Smooth muscle cell (in vitro differentiated cells): Measurements from ENCODE around the gene ZNF619. TPM values are rescaled to one million over a fixed set of nuclear protein-coding genes. Genes with fewer than 3 reads are reported as not detected.

Experiments
- DNase-seq: peaks from one replicate; lab custom pipeline; 2025; ENCODE audit not compliant: unreplicated experiment; lab: John Stamatoyannopoulos, UW
- H2AFZ ChIP-seq: fragments of 200-600 bp; sonication (generic); 2 replicates; pipeline ENCODE4 v1.6.0; 2016; ENCODE audit warnings: antibody characterized with exemption, low read depth, mild to moderate bottlenecking
- H3F3A ChIP-seq: fragments of 200-600 bp; sonication (generic); 2 replicates; pipeline ENCODE4 v1.6.0; 2017; ENCODE audit warnings: antibody characterized with exemption, low read depth
- H3K27ac ChIP-seq: fragments of 200-600 bp; sonication (generic); 2 replicates; pipeline ENCODE4 v1.5.1; 2016; ENCODE audit warnings: low read depth, mild to moderate bottlenecking
- H3K27me3 ChIP-seq: fragments of 200-600 bp; sonication (generic); 2 replicates; pipeline ENCODE4 v1.6.1; 2016; ENCODE audit warnings: low read depth, mild to moderate bottlenecking
- H3K36me3 ChIP-seq: fragments of 200-600 bp; sonication (generic); 2 replicates; pipeline ENCODE4 v1.5.1; 2016; ENCODE audit warnings: low read depth
- H3K4me1 ChIP-seq: fragments of 200-600 bp; sonication (generic); 2 replicates; pipeline ENCODE4 v1.5.1; 2016; ENCODE audit warnings: low read depth
- H3K4me2 ChIP-seq: fragments of 200-600 bp; sonication (generic); 2 replicates; pipeline ENCODE4 v1.6.0; 2016; ENCODE audit warnings: mild to moderate bottlenecking
- H3K4me3 ChIP-seq: fragments of 200-600 bp; sonication (generic); 2 replicates; pipeline ENCODE4 v1.5.1; 2016; ENCODE audit warnings: mild to moderate bottlenecking
- H3K79me2 ChIP-seq: fragments of 200-600 bp; sonication (generic); 2 replicates; pipeline ENCODE4 v1.6.0; 2016; ENCODE audit warnings: low read depth, mild to moderate bottlenecking
- H3K9ac ChIP-seq: fragments of 200-600 bp; sonication (generic); 2 replicates; pipeline ENCODE4 v1.6.0; 2016; ENCODE audit warnings: low read depth
- H3K9me3 ChIP-seq: fragments of 200-600 bp; sonication (generic); replicated peaks from 2 replicates; pipeline ENCODE4 v1.5.1; 2016; ENCODE audit warnings: low read depth
- H4K20me1 ChIP-seq: fragments of 200-600 bp; sonication (generic); 2 replicates; pipeline ENCODE4 v1.6.0; 2016; ENCODE audit warnings: low read depth
- WGBS: methylation state at CpG from one replicate; pipeline ENCODE4 v1.1.7; 2016; ENCODE audit warnings: low lambda C conversion rate; 5-methylcytosine and 5-hydroxymethylcytosine counted together
- polyA plus RNA-seq: library from polyadenylated mRNA; unstranded; fragments of >200 nt; fragmentation: Nextera tagmentation; extraction: Ambion mirVana; gene quantifications from 2 replicates; pipeline ENCODE4 v1.2.1, GENCODE V29; 2016
- small RNA-seq: library from RNA; depleted of rRNA; stranded (forward); fragments of <200 nt; gene quantifications from one replicate; pipeline ENCODE3, GENCODE V24; 2014
- total RNA-seq: library from RNA; depleted of rRNA; stranded (reverse); fragments of >200 nt; gene quantifications from 2 replicates; pipeline ENCODE4 v1.2.3, GENCODE V29; 2014
- TF ChIP-seq, protein P1 (sequence below): fragments of 200-600 bp; sonication (generic); IDR thresholded peaks from 2 replicates; pipeline ENCODE4 v1.5.1; 2017; ENCODE audit warnings: borderline replicate concordance, mild to moderate bottlenecking, antibody characterized with exemption; ENCODE audit not compliant: insufficient read depth, poor library complexity, severe bottlenecking

Gene ZNF619
- total and polyA plus RNA-seq, 2 experiments from 2014 or later = 0.70 to 2.5 TPM

DNA sequence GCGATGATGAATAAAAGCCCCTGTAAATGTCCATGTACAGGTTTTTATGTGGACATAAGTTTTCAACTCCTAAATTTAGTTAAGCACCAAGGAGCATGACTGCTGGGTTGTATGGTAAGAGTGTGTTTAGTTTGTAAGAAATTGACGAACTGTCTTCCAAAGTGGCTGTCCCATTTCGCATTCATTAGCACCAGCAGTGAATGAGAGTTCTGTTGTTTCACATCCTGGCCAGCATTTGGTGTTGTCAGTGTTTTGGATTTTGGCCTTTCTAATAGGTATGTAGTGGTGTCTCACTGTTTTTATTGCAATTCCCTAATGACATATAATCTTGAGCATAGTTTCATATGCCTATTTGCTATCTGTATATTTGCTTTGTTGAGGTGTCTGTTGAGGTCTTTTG, 51.5 kb downstream of the ZNF619 start:
- 98% methylated on average over 3 of the region's 3 CpGs for WGBS
- H3K27me3 ChIP-seq = no peaks in the 10 kb centered on the region
- no peak for DNase-seq

DNA sequence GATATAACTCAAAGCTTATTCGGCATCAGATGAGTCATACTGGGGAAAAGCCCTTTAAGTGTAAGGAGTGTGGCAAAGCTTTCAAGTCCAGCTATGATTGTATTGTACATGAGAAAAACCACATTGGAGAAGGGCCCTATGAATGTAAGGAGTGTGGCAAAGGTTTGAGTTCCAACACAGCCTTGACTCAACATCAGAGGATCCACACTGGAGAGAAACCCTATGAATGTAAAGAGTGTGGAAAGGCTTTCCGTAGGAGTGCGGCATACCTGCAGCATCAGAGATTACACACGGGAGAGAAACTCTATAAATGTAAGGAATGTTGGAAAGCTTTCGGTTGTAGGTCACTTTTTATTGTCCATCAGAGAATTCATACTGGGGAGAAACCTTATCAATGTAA, 55.3 kb downstream of the ZNF619 start:
- Histone ChIP-seq H3F3A (peaks cover 5% of the 10 kb centered on the region), H3K27ac (no peak overlapping the region), H3K79me2 (peaks cover 17% of the 10 kb centered on the region), H4K20me1 (no peaks in the 10 kb centered on the region), H3K9me3 (peaks cover 15% of the 10 kb centered on the region), H2AFZ (no peak overlapping the region), H3K4me3 (no peak overlapping the region), H3K36me3 (peaks cover 57% of the 10 kb centered on the region), H3K4me2 (no peak overlapping the region), H3K4me1 (no peaks in the 10 kb centered on the region), H3K27me3 (no peaks in the 10 kb centered on the region), H3K9ac (no peak overlapping the region)
- TF ChIP-seq, protein P1, sequence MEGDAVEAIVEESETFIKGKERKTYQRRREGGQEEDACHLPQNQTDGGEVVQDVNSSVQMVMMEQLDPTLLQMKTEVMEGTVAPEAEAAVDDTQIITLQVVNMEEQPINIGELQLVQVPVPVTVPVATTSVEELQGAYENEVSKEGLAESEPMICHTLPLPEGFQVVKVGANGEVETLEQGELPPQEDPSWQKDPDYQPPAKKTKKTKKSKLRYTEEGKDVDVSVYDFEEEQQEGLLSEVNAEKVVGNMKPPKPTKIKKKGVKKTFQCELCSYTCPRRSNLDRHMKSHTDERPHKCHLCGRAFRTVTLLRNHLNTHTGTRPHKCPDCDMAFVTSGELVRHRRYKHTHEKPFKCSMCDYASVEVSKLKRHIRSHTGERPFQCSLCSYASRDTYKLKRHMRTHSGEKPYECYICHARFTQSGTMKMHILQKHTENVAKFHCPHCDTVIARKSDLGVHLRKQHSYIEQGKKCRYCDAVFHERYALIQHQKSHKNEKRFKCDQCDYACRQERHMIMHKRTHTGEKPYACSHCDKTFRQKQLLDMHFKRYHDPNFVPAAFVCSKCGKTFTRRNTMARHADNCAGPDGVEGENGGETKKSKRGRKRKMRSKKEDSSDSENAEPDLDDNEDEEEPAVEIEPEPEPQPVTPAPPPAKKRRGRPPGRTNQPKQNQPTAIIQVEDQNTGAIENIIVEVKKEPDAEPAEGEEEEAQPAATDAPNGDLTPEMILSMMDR = no peak
- 96% methylated on average over 5 of the region's 5 CpGs for WGBS
- no peak for DNase-seq

More for the DNA sequence above, 51.5 kb downstream of the ZNF619 start:
- TF ChIP-seq, protein P1 = no peak
- peaks cover 38% of the 10 kb centered on the region for H3K36me3 ChIP-seq
- H3K9me3 ChIP-seq = peaks cover 15% of the 10 kb centered on the region
- no peak overlapping the region for H3K4me2 ChIP-seq
- H3F3A ChIP-seq = no peaks in the 10 kb centered on the region
- no peaks in the 10 kb centered on the region for H4K20me1 ChIP-seq
- peaks cover 16% of the 10 kb centered on the region for H3K4me1 ChIP-seq
- no peak overlapping the region for H2AFZ ChIP-seq
- H3K79me2 ChIP-seq = peaks cover 36% of the 10 kb centered on the region
- H3K9ac ChIP-seq = no peak overlapping the region
- no peak overlapping the region for H3K4me3 ChIP-seq
- no peak overlapping the region for H3K27ac ChIP-seq

DNA sequence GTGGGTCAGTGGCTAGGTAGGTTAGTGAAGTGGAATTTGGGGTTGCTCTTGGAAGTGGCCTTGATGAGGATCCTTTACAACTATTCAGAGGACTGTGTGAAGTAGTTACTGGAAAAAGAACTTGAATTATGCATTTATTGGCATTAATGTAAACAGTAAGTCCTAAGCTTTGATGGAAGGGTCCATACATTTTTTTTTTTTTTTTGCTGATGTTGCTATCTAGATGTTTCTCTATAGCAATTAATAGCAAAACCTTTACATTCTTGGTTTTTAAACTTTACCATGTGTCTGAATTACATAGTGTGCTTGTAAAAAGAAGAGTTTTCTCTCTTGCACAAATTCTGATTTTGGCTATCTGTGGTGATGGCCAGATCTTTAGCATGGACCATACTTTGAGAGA, 57.4 kb downstream of the ZNF619 start:
- Histone ChIP-seq H3K27ac (no peak overlapping the region), H3K9me3 (peaks cover 15% of the 10 kb centered on the region), H3K79me2 (peaks cover 6% of the 10 kb centered on the region), H4K20me1 (no peaks in the 10 kb centered on the region), H3K4me1 (no peaks in the 10 kb centered on the region), H3K4me3 (no peak overlapping the region), H3F3A (peaks cover 5% of the 10 kb centered on the region), H3K4me2 (no peak overlapping the region), H2AFZ (no peak overlapping the region), H3K27me3 (no peaks in the 10 kb centered on the region), H3K36me3 (peaks cover 74% of the 10 kb centered on the region), H3K9ac (no peak overlapping the region)
- DNase-seq = no peak
- TF ChIP-seq, protein P1 = no peak

Small RNA genes within 50 kb of the gene (small RNA-seq; reads per million reads assigned to genes)
- 0.08 reads per million for gene RNU5B-2P

Other genes with a start within 250 kb of the ZNF619 start
- 36.9 and 46.8 TPM in 2 replicates for gene EIF1B, start 167.4 kb upstream of the ZNF619 start, total RNA-seq
- gene EIF1B, start 167.4 kb upstream of the ZNF619 start, polyA plus RNA-seq = 87.7 and 91.7 TPM in 2 replicates
- 2.8 and 4.0 TPM in 2 replicates for gene ENTPD3, start 89.9 kb upstream of the ZNF619 start, total RNA-seq
- gene ENTPD3, start 89.9 kb upstream of the ZNF619 start, polyA plus RNA-seq = 1.5 and 3.9 TPM in 2 replicates
- 381 and 396 TPM in 2 replicates for gene RPL14, start 19.8 kb upstream of the ZNF619 start, total RNA-seq
- gene RPL14, start 19.8 kb upstream of the ZNF619 start, polyA plus RNA-seq = 402 and 403 TPM in 2 replicates
- 0.58 and 0.99 TPM in 2 replicates for gene ZNF620, start 28.9 kb downstream of the ZNF619 start, total RNA-seq
- 0.63 and 1.9 TPM in 2 replicates for gene ZNF620, start 28.9 kb downstream of the ZNF619 start, polyA plus RNA-seq
- 18.3 and 20.3 TPM in 2 replicates for gene ZNF621, start 47.8 kb downstream of the ZNF619 start, total RNA-seq
- gene ZNF621, start 47.8 kb downstream of the ZNF619 start, polyA plus RNA-seq = 3.4 and 5.9 TPM in 2 replicates